ENCODE measurements around the gene GTF2H1.
"Not testable (repeated sequence)": the region's sequence is repeated elsewhere in the genome, so short reads cannot be mapped to it uniquely, and the experiment has no call there.

GTF2H1 gene

GRCh38 chr11:18310800-18311340, 11.5 kb upstream of the GTF2H1 start:
- CTCF ChIA-PET, result interaction anchor here (0.6 kb wide), 1 partner anchor 315 kb away, joined by 3 read pairs; no protein-coding TSS in a partner anchor
- Mint-ChIP-seq H3K27ac (no peak overlapping the region), H3K36me3 (peaks cover 23% of the 10 kb centered on the region), H3K27me3 (no peaks in the 10 kb centered on the region), H3K9me3 (no peaks in the 10 kb centered on the region), H3K4me3 (no peak overlapping the region), H3K4me1 (peaks cover 6% of the 10 kb centered on the region)
- no peak for DNase-seq

DNA sequence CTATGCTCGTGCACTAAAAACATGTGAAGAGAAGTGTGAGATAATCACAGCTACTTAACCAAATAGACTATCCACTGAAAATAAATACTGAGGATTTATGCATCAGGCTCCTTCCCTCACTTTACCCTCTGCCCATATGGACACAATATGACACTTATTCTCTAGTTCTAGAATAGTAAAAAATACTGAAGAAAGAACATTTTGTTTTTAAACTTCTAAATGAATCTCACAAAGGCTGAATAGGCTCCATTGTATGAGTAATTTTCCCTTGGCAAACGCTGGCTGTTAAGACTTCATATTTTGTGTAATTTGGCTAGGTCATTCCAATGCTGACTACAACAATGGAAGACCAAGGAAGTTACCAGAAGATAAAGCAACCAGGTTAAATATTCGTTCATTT, 10.4 kb upstream of the GTF2H1 start:
- peaks cover 6% of the 10 kb centered on the region for H3K4me1 Mint-ChIP-seq
- no peak overlapping the region for H3K27ac Mint-ChIP-seq
- peaks cover 13% of the 10 kb centered on the region for H3K36me3 Mint-ChIP-seq
- H3K9me3 Mint-ChIP-seq, result no peaks in the 10 kb centered on the region
- CTCF ChIA-PET, result no interaction called here
- H3K4me3 Mint-ChIP-seq, result no peak overlapping the region
- DNase-seq, result no peak
- no peaks in the 10 kb centered on the region for H3K27me3 Mint-ChIP-seq

- Mint-ChIP-seq H3K9me3 (no peaks in the 10 kb centered on the region), H3K36me3 (peaks cover 18% of the 10 kb centered on the region), H3K4me1 (peaks cover 11% of the 10 kb centered on the region), H3K27me3 (no peaks in the 10 kb centered on the region), H3K27ac (no peak overlapping the region), H3K4me3 (no peak overlapping the region)
- no peak for DNase-seq
- CTCF ChIA-PET, result no interaction called here
Measured at GRCh38 chr11:18312663-18313420, 9.5 kb upstream of the GTF2H1 start.

DNA sequence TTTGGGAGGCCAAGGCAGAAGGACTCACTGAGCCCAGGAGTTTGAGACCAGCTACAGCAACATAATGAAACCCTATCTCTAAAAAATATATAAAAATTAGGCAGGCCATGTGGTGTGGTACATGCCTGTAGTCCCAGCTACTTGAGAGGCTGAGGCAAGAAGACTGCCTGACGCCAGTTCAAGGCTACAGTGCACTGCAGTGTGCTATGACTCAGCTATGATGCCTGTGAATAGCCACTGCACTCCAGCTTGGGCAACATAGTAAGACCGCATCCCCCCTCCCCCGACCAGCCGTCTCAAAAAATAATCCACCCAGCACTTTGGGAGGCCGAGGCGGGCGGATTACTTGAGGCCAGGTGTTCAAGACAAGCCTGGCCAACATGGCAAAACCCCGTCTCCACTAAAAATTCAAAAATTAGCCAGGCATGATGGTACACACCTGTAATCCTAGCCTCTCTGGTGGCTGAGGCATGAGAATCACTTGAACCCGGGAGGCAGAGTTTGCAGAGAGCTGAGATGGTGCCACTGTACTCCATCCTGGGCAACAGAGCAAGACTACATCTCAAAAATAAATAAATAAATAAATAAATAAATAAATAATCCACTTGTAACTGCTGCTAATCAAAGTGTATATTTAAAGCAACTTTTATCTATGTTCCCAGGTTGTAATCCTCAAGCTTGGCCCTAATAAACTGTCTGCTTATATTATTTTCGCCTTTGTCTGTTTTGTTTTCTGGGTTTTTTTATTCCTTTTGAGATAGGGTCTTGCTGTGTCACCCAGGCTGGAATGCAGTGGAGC, 8.2 kb upstream of the GTF2H1 start:
- no peak overlapping the region for H3K27ac Mint-ChIP-seq
- peaks cover 20% of the 10 kb centered on the region for H3K36me3 Mint-ChIP-seq
- no peaks in the 10 kb centered on the region for H3K27me3 Mint-ChIP-seq
- CTCF ChIA-PET, result no interaction called here
- DNase-seq, result no peak
- no peak overlapping the region for H3K4me3 Mint-ChIP-seq
- no peaks in the 10 kb centered on the region for H3K9me3 Mint-ChIP-seq
- peaks cover 22% of the 10 kb centered on the region for H3K4me1 Mint-ChIP-seq

DNA sequence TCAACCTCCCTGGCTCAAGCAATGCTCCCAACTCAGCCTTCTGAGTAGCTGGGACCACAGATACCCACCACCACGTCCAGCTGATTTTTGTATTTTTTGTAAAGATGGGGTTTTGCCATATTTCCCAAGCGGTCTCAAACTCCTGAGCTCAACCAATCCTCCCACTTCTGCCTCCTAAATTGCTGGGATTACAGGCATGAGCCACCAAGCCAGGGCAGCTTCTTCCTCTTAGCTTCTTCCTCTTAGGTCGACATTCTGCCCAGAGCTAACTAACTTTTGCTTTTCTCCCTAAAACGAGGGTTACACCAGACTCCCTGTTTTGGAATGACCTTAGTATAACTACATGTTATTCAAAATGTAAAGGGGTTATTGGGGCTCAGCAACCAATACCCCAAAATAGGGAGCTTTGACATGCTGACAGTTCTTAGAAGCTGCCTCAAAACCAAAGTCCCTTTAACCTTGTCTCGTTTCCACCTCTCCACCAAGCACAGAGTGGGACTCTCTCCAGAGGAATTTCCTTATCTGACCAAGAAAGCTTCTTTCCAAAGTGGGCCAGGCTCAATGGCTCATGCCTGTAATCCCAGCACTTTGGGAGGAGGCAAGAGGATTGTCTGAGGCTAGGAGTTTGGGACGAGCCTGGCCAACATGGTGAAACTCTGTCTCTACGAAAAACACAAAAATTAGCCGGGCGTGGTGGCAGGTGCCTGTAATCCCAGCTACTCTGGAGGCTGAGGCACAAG, 7.4 kb upstream of the GTF2H1 start:
- H3K4me1 Mint-ChIP-seq, result peaks cover 30% of the 10 kb centered on the region
- no peak overlapping the region for H3K4me3 Mint-ChIP-seq
- no peak overlapping the region for H3K27ac Mint-ChIP-seq
- H3K27me3 Mint-ChIP-seq, result no peaks in the 10 kb centered on the region
- CTCF ChIA-PET, result no interaction called here
- peaks cover 25% of the 10 kb centered on the region for H3K36me3 Mint-ChIP-seq
- no peak for DNase-seq
- H3K9me3 Mint-ChIP-seq, result no peaks in the 10 kb centered on the region

DNA sequence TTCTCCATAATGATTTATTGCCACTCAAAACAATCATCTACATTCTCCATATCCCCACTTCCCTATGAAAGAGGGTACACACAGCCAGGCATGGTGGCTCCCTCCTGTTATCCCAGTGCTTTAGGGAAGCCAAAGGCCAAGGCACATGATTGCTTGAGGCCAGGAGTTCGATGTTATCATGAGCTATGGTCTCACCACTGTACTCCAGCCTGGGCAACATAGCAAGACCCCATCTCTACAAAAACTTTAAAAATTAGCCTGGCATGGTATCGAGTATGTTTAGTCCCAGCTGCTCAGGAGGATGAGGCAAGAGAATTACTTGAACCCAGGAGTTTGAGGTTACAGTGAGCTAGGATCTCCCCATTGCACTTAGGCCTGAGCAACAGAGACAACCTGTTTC, 6.5 kb upstream of the GTF2H1 start:
- DNase-seq, result no peak
- Mint-ChIP-seq H3K4me3 (no peak overlapping the region), H3K36me3 (peaks cover 20% of the 10 kb centered on the region), H3K4me1 (peaks cover 39% of the 10 kb centered on the region), H3K27ac (no peak overlapping the region), H3K9me3 (no peaks in the 10 kb centered on the region), H3K27me3 (no peaks in the 10 kb centered on the region)
- CTCF ChIA-PET, result interaction anchor here (0.6 to 0.9 kb wide), 2 partner anchors 14 to 201 kb away, joined by 3 read pairs; no protein-coding TSS in a partner anchor

DNA sequence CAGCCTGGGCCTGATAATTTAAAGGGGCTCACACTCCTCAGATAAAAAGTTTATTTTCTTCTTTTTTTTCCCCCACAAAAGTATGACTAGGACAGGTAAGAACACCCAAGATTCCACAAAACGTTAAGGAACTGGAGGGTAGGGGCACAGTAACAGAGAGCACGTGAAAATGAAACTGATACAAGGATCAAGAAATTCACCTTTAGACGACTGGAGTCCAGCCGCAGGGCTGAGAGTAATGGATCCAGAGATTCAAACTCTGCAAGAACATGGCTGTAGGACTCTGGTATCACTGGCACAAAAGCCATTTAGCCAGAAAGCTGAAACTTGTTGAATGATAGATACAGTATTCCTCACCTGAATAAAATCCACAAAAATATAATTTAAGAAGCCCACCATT, 4.8 kb upstream of the GTF2H1 start:
- no peak for DNase-seq
- Mint-ChIP-seq H3K36me3 (peaks cover 20% of the 10 kb centered on the region), H3K4me1 (peaks cover 48% of the 10 kb centered on the region), H3K27ac (no peak overlapping the region), H3K4me3 (no peak overlapping the region), H3K27me3 (no peaks in the 10 kb centered on the region), H3K9me3 (no peaks in the 10 kb centered on the region)
- CTCF ChIA-PET, result no interaction called here

GRCh38 chr11:18319914-18320313, 2.5 kb upstream of the GTF2H1 start:
- no peak for DNase-seq
- H3K4me3 Mint-ChIP-seq, result peak overlapping the region; percentile 54
- CTCF ChIA-PET, result interaction anchor here (2.1 kb wide), 1 partner anchor 76 kb away, joined by 13 read pairs; no protein-coding TSS in a partner anchor

DNA sequence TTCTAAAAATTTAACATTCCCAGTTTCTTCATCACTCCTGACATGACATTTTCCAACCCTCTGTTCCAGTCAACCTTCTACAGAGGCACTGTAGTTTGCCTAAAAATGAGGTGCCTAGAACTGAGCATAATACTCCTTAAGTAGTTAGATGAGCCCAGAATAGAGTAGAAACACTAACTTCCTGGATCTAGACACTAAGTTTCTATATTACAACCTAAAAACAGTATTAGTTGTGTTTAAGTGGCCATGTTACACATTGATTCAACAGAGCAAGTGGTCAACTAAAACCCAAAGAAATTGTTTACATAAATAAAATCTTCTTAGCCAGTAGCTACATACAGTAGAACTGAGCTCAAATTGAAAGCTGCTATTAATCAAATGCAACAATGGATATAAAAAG, 1.8 kb upstream of the GTF2H1 start:
- CTCF ChIA-PET, result interaction anchor here (1.7 to 2.1 kb wide), 2 partner anchors 74 to 77 kb away, joined by 4 to 13 read pairs; no protein-coding TSS in a partner anchor
- peaks cover 39% of the 10 kb centered on the region for H3K36me3 Mint-ChIP-seq
- no peak for DNase-seq
- H3K9me3 Mint-ChIP-seq, result no peaks in the 10 kb centered on the region
- no peaks in the 10 kb centered on the region for H3K27me3 Mint-ChIP-seq
- peak overlapping the region; percentile 61 for H3K27ac Mint-ChIP-seq
- peaks cover 68% of the 10 kb centered on the region for H3K4me1 Mint-ChIP-seq
- peak overlapping the region; percentile 54 for H3K4me3 Mint-ChIP-seq

More at GRCh38 chr11:18319914-18320313, 2.5 kb upstream of the GTF2H1 start:
- peaks cover 35% of the 10 kb centered on the region for H3K36me3 Mint-ChIP-seq
- H3K27ac Mint-ChIP-seq, result peak overlapping the region; percentile 21
- no peaks in the 10 kb centered on the region for H3K9me3 Mint-ChIP-seq
- H3K27me3 Mint-ChIP-seq, result no peaks in the 10 kb centered on the region
- peaks cover 63% of the 10 kb centered on the region for H3K4me1 Mint-ChIP-seq

DNA sequence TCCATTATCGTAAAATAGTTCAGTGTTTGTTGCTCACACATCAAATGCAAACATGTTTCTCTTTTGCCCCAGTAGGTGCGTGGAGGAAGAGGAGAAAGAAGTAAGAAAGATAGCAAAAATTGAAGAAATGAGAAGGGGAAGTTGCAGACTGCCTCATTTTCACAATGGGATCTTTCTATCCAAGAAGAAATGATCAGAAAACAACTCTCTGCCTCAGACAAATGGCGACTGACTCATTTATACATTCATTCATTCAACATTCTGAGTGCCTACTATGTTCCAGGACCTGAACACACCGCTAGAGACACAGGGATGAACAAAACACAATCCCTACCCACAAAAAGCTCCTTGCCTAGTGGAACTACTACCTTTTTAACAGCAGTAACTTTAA, 794 bp upstream of the GTF2H1 start:
- no peak for DNase-seq
- H3K9me3 Mint-ChIP-seq, result no peaks in the 10 kb centered on the region
- CTCF ChIA-PET, result interaction anchor here (1.7 kb wide), 2 partner anchors 74 to 75 kb away, joined by 4 to 6 read pairs; no protein-coding TSS in a partner anchor

DNA sequence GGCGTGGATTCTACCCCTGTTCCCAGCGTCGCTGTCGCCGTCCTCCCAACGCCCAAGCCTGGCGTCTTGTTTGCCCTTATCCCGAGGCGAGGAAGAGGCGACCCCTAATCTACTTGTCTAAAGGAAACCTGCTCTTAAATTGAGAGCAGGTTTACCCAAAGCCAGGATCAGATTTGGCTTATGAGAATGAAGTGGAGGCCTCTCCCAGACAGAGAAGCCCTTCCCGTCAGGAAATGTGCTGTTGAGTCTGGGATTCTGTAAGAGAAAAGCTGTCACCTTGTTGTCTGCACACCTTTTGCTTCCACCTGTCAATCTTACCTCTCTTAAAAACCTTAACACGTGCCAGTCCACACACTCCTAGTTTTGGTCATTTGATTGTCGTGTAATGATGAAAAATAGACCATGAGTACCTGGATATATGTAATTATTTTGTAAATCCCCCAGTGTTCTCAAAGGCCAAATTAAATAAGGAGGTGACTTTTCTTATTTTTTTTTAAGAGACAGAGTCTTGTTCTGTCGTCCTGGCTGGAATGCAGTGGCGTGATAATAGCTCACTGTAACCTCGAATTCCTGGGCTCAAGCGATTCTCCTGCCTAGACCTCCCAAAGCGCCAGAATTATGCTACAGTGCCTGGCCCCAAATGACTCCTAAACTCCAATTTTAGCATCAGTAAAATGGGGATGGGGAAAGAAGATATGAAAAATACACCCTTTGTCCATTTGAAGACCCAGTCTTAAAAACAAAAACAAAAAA, 627 bp downstream of the GTF2H1 start:
- CTCF ChIA-PET, result interaction anchor here (1.7 kb wide), 1 partner anchor 73 kb away, joined by 6 read pairs; no protein-coding TSS in a partner anchor
- H3K9me3 Mint-ChIP-seq, result no peaks in the 10 kb centered on the region
- peak overlapping the region; percentile 95 for H3K4me3 Mint-ChIP-seq
- H3K27me3 Mint-ChIP-seq, result no peaks in the 10 kb centered on the region
- no peak for DNase-seq
- peaks cover 41% of the 10 kb centered on the region for H3K36me3 Mint-ChIP-seq
- peak overlapping the region; percentile 99 for H3K27ac Mint-ChIP-seq
- peaks cover 72% of the 10 kb centered on the region for H3K4me1 Mint-ChIP-seq

More for the DNA sequence above, 794 bp upstream of the GTF2H1 start:
- Mint-ChIP-seq H3K4me1 (peaks cover 74% of the 10 kb centered on the region), H3K27me3 (no peaks in the 10 kb centered on the region), H3K4me3 (peak overlapping the region; percentile 95), H3K27ac (peak overlapping the region; percentile 99), H3K36me3 (peaks cover 41% of the 10 kb centered on the region)

DNA sequence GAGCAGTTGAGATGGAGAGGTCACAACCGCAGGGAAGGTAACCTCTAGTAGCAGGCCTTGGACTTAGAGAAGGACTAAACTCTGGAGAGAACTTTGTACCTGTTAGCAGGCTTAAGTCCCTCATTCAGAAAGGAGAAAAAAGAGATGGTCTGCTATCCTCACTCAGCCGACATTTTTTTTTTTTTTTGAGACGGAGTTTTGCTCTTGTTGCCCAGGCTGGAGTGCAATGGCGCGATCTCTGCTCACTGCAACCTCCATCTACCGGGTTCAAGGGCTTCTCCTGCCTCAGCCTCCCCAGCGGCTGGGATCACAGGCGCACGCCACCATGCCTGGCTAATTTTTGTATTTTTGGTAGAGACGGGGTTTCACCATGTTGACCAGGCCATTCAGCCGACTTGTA, 1.5 kb downstream of the GTF2H1 start:
- DNase-seq, H3K27me3 Mint-ChIP-seq, CTCF ChIA-PET, H3K9me3 Mint-ChIP-seq: not testable (repeated sequence)
- H3K36me3 Mint-ChIP-seq, result peaks cover 44% of the 10 kb centered on the region
- peaks cover 69% of the 10 kb centered on the region for H3K4me1 Mint-ChIP-seq
- H3K4me3 Mint-ChIP-seq, result peak overlapping the region; percentile 95
- peak overlapping the region; percentile 99 for H3K27ac Mint-ChIP-seq

DNA sequence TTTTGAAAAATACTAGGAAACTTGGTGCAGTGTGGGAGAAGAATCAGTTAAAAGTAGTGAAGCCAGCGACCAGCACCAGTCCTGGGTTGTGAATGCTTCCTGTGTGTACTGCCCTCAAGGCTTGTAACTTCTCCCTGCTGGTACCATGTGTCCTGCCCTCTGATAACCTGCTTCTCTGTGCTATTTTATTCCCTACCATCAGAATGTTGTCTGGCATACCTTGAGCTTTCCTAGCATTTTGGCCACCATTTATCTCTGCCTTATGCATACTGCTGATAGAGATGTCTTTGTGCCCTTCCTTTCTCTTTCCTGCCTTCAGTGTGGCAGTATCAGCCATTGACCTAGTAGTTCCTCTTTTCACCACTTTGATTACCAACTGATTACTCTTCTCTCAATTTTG, 2.0 kb downstream of the GTF2H1 start:
- DNase-seq, result no peak
- Mint-ChIP-seq H3K27ac (peak overlapping the region; percentile 70), H3K9me3 (no peaks in the 10 kb centered on the region), H3K4me1 (peaks cover 69% of the 10 kb centered on the region), H3K36me3 (peaks cover 44% of the 10 kb centered on the region), H3K4me3 (peak overlapping the region; percentile 95), H3K27me3 (no peaks in the 10 kb centered on the region)
- CTCF ChIA-PET, result no interaction called here

Data from activated naive CD4-positive, alpha-beta T cell treated with anti-CD3 and anti-CD28 coated beads, Interleukin-2, amount 10 ng/mL, durations not matched to agents 7 days and 5 days (primary cell).